GM12891 (cell line): ENCODE results near the gene TSKS. TPM values are rescaled to one million over a fixed set of nuclear protein-coding genes. Genes with fewer than 3 reads are reported as not detected.

Experiments used
- DNase-seq: peaks from one replicate; pipeline ENCODE4 v3.0.0; 2011; ENCODE audit warnings: low spot score; ENCODE audit not compliant: insufficient read length
- FAIRE-seq: peaks from 2 replicates; lab custom pipeline; 2011; peaks lifted over from hg19 to GRCh38; lab: Jason Lieb, UNC
- PAX5 ChIP-seq: IDR thresholded peaks from 2 replicates; pipeline ENCODE4 v1.6.1; 2011; ENCODE audit warnings: low read length, moderate library complexity, mild to moderate bottlenecking; ENCODE audit not compliant: insufficient read depth, severe bottlenecking
- POLR2A ChIP-seq: IDR thresholded peaks from 2 replicates; pipeline ENCODE4 v1.6.1; 2011; ENCODE audit warnings: low read depth, low read length, control low read depth
- POLR2AphosphoS5 ChIP-seq: IDR thresholded peaks from 2 replicates; pipeline ENCODE4 v1.6.1; 2011; ENCODE audit warnings: low read depth, low read length, control low read depth
- POU2F2 ChIP-seq: IDR thresholded peaks from 2 replicates; pipeline ENCODE4 v1.6.1; 2011; ENCODE audit warnings: low read depth, mild to moderate bottlenecking, control low read depth, low read length, moderate library complexity
- SPI1 ChIP-seq: IDR thresholded peaks from 2 replicates; pipeline ENCODE4 v1.6.1; 2011; ENCODE audit warnings: low read depth, low read length, control low read depth
- TAF1 ChIP-seq: IDR thresholded peaks from 2 replicates; pipeline ENCODE4 v1.6.1; 2011; ENCODE audit warnings: low read depth, low read length, control low read depth
- polyA plus RNA-seq: library from polyadenylated mRNA; unstranded; fragments of >200 nt; gene quantifications from one replicate; pipeline ENCODE4 v1.2.1, GENCODE V29; 2012; ENCODE audit warnings: low read depth, missing spikeins, inconsistent platforms; ENCODE audit not compliant: missing spikeins

The TSKS gene
- 0.09 TPM for polyA plus RNA-seq

- TF ChIP-seq POLR2AphosphoS5 = no peak
- no peak for TF ChIP-seq SPI1
- TF ChIP-seq TAF1 = no peak
- no peak for TF ChIP-seq POLR2A
- TF ChIP-seq POU2F2 = no peak
- no peak for TF ChIP-seq PAX5
- DNase-seq = no peak
- FAIRE-seq = no peak
These were observed at the start of gene TSKS for GRCh38 chr19:49763230-49763629. TSS of gene TSKS (minus strand) at chr19:49763306. CDS start at chr19:49763247, 59 bp downstream.

DNA sequence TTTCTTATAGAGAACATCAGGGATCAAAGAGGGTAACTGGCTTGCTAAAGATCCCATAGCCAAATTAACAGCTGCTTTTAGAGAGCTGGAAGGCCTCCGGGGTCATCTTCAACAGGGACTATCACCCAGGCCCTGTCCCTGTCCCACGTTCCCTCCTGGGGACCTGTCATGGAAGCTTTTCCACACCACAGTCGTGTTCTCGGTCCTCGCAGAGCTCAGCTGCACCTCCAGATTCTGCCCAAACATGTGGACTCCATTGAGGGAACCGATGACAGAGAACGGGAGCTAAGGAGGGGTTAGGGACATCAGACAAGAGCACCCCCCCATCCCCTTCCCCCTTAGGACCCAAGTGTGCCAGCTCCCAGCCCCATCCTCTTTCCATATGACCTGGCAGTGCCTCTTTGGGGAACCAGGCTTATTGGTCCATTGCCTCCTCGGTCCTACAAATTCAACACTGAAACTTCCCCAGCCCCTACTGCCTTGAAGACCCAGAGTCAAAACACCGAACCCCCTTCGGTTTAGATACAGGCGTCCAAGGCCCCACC, 49.4 kb upstream of the TSKS start:
- DNase-seq = no peak
- no peak for FAIRE-seq
- no peak for TF ChIP-seq POU2F2
- no peak for TF ChIP-seq POLR2A
- no peak for TF ChIP-seq POLR2AphosphoS5
- no peak for TF ChIP-seq TAF1
- TF ChIP-seq PAX5 = no peak
- TF ChIP-seq SPI1 = no peak

DNA sequence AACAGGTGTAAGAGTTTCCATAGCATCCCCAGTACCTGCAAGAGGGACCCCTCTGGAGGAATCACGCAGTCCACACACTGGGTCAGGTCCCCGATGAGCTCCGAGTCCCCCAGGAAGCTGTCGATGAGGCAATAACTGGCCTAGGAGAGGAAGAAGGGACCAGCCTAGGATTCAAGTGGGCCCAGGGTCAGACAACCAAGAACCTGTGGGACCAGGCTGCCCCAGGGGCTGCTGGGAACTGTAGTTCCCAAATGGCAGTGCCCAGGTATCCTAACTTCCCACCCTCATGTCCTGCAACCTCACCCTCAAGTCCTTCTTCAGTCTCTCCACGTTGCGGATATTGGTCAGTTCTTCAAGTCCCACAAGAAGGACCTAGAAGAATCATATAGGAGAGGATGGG, 48.2 kb upstream of the TSKS start:
- no peak for TF ChIP-seq POU2F2
- TF ChIP-seq SPI1 = no peak
- TF ChIP-seq POLR2A = no peak
- no peak for TF ChIP-seq TAF1
- TF ChIP-seq PAX5 = no peak
- no peak for TF ChIP-seq POLR2AphosphoS5
- DNase-seq (no peak), FAIRE-seq (no peak)

GRCh38 chr19:49809941-49810389, 46.9 kb upstream of the TSKS start:
- FAIRE-seq = no peak
- TF ChIP-seq PAX5 (no peak), POLR2AphosphoS5 (no peak), POLR2A (no peak), POU2F2 (no peak), TAF1 (no peak), SPI1 (no peak)

DNA sequence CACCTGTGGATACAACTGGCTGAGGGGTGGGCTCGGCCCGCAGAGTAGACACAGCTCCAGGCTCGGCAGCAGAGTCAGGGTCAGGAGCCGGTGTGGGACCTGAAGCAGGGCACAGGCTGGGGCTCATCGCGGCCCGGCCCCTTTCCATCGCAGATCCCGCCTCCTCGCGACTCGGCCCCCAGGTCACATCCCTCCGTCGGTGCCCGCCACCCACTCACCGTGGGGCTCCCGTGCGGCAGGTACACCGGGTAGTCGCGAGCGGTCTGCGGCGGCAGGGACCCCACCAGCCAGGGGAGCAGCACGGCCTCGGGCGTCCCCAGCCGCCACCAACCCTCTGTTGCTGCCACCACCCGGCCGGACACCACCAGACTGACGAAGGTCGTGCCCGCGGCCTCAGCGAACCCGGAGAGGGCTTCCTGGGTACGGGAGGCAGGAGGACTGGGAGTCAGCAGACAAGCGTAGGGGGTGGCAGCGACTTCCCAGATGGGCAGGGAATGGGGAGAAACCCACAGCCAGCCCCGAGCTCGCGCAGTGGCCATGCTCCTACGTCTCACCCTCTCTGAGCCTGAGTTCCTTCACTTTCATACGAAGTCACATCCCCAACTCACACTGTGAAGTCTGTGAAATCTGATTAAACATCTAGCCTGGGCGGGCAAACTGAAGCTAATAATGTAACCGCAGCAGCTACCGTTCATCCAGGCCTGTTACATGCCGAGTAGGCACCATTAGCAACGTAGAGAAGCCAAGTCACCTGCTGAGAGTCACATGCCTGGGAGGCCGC, 46.2 kb upstream of the TSKS start:
- FAIRE-seq = peak; percentile 50

More at GRCh38 chr19:49809941-49810389, 46.9 kb upstream of the TSKS start:
- no peak for DNase-seq

DNA sequence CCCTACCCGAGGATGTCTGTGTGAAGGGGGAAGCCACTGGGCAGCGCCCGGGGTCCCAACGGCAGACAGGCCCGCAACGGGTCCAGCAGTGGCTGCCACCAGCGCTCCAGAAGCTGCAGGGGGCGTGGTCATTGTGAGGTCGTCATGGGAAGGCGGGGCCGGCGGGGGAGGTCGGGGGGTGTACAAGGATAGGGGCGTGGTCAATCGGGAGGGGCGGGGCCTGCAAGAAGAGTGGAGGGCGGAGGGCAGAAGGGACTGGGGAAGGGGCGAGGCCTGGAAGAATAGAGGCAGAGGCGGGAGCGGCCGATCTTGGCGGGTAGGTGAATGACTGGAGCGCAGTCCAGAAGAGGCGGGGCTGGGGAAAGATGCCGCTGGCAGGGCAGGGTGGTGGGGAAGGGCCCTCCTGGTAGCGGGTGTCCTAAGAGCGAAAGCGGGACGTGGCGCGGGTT, 45.6 kb upstream of the TSKS start:
- FAIRE-seq (peak; percentile 61), DNase-seq (peak; percentile 89)
- TF ChIP-seq POU2F2 = 0 out of 2 replicates have a peak, but pooled peaks have one; percentile 3
- TF ChIP-seq TAF1 = no peak

More for the DNA sequence above, 46.2 kb upstream of the TSKS start:
- TF ChIP-seq PAX5 (no peak), POU2F2 (no peak), TAF1 (no peak), SPI1 (no peak), POLR2A (no peak), POLR2AphosphoS5 (no peak)
- DNase-seq = no peak

GRCh38 chr19:49807904-49808675, 45.0 kb upstream of the TSKS start:
- TF ChIP-seq TAF1 (no peak), POU2F2 (no peak), POLR2AphosphoS5 (no peak), SPI1 (no peak), PAX5 (no peak), POLR2A (no peak)
- DNase-seq (no peak), FAIRE-seq (peak; percentile 33)

- DNase-seq (no peak), FAIRE-seq (no peak)
- no peak for TF ChIP-seq POU2F2
- TF ChIP-seq PAX5 = no peak
- no peak for TF ChIP-seq POLR2AphosphoS5
- TF ChIP-seq SPI1 = peak; percentile 84
- TF ChIP-seq POLR2A = no peak
- no peak for TF ChIP-seq TAF1
These were observed 44.2 kb upstream of the TSKS start for GRCh38 chr19:49807058-49807903.
